Sigmoid colon (tissue), 7 donors: ENCODE data around the gene RAP1GDS1. TPM values are rescaled to one million over a fixed set of nuclear protein-coding genes. Genes with fewer than 3 reads are reported as not detected.
A peak's percentile ranks its signal among the peaks of the same experiment; 100 is the strongest.

Source experiments
- DNase-seq: peaks from one replicate; pipeline ENCODE4 v3.0.0-alpha.2; 2019
- H3K27ac ChIP-seq, 4 donors: fragments of 200-600 bp; sonication (generic); one replicate each; pipeline ENCODE4 v1.5.1; 2016 to 2019; ENCODE audit warnings: mild to moderate bottlenecking in 1 of 4
- H3K27me3 ChIP-seq, 3 donors: fragments of 200-600 bp; sonication (generic); one replicate each; pipeline ENCODE4 v1.5.1; 2019; ENCODE audit warnings: mild to moderate bottlenecking in 1 of 3
- H3K36me3 ChIP-seq, 4 donors: fragments of 200-600 bp; sonication (generic); one replicate each; pipeline ENCODE4 v1.5.1; 2016 to 2019
- H3K4me1 ChIP-seq, 4 donors: fragments of 200-600 bp; sonication (generic); one replicate each; pipeline ENCODE4 v1.5.1; 2017 to 2019
- H3K4me3 ChIP-seq, 4 donors: fragments of 200-600 bp; sonication (generic); one replicate each; pipeline ENCODE4 v1.5.1; 2017 to 2019; ENCODE audit warnings: mild to moderate bottlenecking in 2 of 4, moderate library complexity in 1 of 4
- H3K9me3 ChIP-seq, 4 donors: fragments of 200-600 bp in 3 of 4; sonication (generic) in 3 of 4; one replicate each; pipeline versions ENCODE4 v1.5.1 to v1.6.1; 2013 to 2019
- EP300 ChIP-seq, 4 donors: sonication (generic); formaldehyde crosslinking; IDR thresholded peaks; one replicate each; pipeline ENCODE4 v1.6.1; 2017; ENCODE audit warnings: antibody characterized with exemption in 4 of 4
- POLR2A ChIP-seq, 2 donors: fragments of 450-650 bp; IDR thresholded peaks; one replicate each; pipeline ENCODE4 v1.6.1; 2016; ENCODE audit warnings: antibody characterized with exemption in 2 of 2, mild to moderate bottlenecking in 2 of 2, moderate library complexity in 2 of 2
- POLR2AphosphoS5 ChIP-seq, 4 donors: sonication (generic); formaldehyde crosslinking; IDR thresholded peaks; one replicate each; pipeline ENCODE4 v1.6.1; 2017; ENCODE audit warnings: antibody characterized with exemption in 4 of 4
- WGBS, 2 donors: extraction: QIAGEN DNeasy Blood & Tissue Kit; methylation state at CpG; one replicate each; pipeline ENCODE4 v1.1.7; 2013; 5-methylcytosine and 5-hydroxymethylcytosine counted together
- intact Hi-C: fragments of 100-400 bp; cut with DNase I; formaldehyde crosslinking; loops from one replicate; pipeline ENCODE4 v1.15.1; 2023
- polyA plus RNA-seq, 3 donors: library from polyadenylated mRNA; stranded (reverse); fragments of 200-250 nt; gene quantifications; one replicate each; pipeline ENCODE4 v1.2.3, GENCODE V29; 2013
- total RNA-seq, 4 donors: library from RNA; depleted of rRNA; stranded (reverse); fragments of >200 nt; gene quantifications; one replicate each; pipeline ENCODE4 v1.1.0, GENCODE V29; 2016
- TF ChIP-seq, protein P1 (sequence below), 4 experiments: fragments of 450-650 bp in 3 of 4; fragments of 200-600 bp in 1 of 4; IDR thresholded peaks; one replicate each; pipeline ENCODE4 v1.5.1; 2016 to 2019; ENCODE audit warnings: antibody characterized with exemption in 4 of 4, mild to moderate bottlenecking in 3 of 4, moderate library complexity in 2 of 4
- donor health status: healthy with polysubstance abuse.
- donor health status: Bipolar disorder and iron deficiency.
- donor health status: healthy.

Gene RAP1GDS1
- total and polyA plus RNA-seq, 7 donors, result 10.2 to 34.9 (median 31.8) TPM

DNA sequence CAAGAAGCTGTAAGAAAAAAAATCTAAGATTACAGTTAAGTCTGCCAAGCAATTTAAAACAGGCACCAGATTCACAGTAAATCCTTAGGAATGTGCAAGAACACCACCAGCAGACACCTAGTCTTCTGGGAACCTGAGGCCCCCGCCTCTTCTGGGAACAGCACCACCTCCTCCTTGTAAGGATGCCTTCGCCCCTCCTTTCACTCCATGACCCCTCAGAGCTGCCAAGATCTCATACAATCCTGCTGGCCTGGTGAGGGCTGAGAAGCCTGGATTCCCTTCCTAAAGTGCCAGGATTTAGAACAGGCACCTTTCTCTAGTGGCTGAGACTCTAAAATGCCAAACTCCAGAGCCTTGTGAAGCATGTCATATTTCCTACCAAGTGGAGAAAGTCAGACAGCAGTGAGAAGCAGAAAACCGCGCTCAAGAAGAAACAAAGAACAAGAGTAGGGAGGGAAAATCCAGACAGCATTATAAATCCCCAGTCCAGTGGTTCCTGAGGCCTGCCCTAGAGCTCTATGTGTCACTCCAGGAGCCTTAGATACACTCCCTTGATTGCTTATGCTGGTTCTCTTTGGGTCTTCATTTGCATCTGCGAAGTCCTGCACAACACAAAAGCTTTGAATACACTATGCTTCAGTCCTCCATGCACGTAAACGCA, 230.8 kb downstream of the RAP1GDS1 start:
- TF ChIP-seq POLR2AphosphoS5 (IDR thresholded peaks at IDR 0.05), result no peak
- TF ChIP-seq POLR2A (IDR thresholded peaks at IDR 0.05), result no peak
- TF ChIP-seq EP300 (IDR thresholded peaks at IDR 0.05), result no peak
- TF ChIP-seq, protein P1, sequence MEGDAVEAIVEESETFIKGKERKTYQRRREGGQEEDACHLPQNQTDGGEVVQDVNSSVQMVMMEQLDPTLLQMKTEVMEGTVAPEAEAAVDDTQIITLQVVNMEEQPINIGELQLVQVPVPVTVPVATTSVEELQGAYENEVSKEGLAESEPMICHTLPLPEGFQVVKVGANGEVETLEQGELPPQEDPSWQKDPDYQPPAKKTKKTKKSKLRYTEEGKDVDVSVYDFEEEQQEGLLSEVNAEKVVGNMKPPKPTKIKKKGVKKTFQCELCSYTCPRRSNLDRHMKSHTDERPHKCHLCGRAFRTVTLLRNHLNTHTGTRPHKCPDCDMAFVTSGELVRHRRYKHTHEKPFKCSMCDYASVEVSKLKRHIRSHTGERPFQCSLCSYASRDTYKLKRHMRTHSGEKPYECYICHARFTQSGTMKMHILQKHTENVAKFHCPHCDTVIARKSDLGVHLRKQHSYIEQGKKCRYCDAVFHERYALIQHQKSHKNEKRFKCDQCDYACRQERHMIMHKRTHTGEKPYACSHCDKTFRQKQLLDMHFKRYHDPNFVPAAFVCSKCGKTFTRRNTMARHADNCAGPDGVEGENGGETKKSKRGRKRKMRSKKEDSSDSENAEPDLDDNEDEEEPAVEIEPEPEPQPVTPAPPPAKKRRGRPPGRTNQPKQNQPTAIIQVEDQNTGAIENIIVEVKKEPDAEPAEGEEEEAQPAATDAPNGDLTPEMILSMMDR (IDR thresholded peaks at IDR 0.05), result no peak
- no peaks in the 10 kb centered on the region for H3K9me3 ChIP-seq
- intact Hi-C loops, result loop anchor here (10.0 kb wide), 1 partner anchor 163 kb away; the partner anchor contains the start of gene TSPAN5
- H3K4me3 ChIP-seq, result no peak overlapping the region
- H3K36me3 ChIP-seq, result no peaks in the 10 kb centered on the region
- WGBS, 2 donors, result 93 to 97% methylated on average over 7 of the region's 7 CpGs
- no peak for DNase-seq
- peak overlapping the region; percentile 4 to 68 (median 66) for H3K27ac ChIP-seq
- H3K27me3 ChIP-seq, result no peaks in the 10 kb centered on the region
- H3K4me1 ChIP-seq, result peaks cover 0 to 57% (median 34%) of the 10 kb centered on the region in 4 donors

DNA sequence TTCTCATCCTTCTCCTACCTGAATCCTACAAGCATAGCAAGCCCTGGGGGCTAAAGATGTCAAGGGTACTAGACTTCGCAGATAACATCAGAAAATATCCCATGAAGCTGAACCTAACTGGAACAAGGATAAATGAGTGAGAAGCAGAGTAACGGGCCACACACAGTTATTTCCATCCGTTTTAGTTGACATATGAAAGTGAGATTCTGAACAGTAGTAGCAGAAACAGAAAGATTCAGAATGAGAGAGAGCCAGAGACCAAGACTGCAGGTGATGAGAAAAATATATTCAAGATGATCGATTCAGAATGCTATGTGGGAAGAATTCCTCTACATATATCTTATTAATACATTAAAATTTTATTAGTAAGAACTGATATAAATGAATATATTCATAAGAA, 232.1 kb downstream of the RAP1GDS1 start:
- TF ChIP-seq, protein P1 (IDR thresholded peaks at IDR 0.05), result no peak
- TF ChIP-seq EP300 (IDR thresholded peaks at IDR 0.05) (no peak), POLR2A (IDR thresholded peaks at IDR 0.05) (no peak), POLR2AphosphoS5 (IDR thresholded peaks at IDR 0.05) (no peak)
- peaks cover 0 to 57% (median 34%) of the 10 kb centered on the region in 4 donors for H3K4me1 ChIP-seq
- intact Hi-C loops, result loop anchor here (10.0 kb wide), 1 partner anchor 162 kb away; the partner anchor contains the start of gene TSPAN5
- no peak for DNase-seq
- no peak overlapping the region for H3K27ac ChIP-seq
- WGBS, 2 donors, result 75 to 77% methylated on average over 4 of the region's 4 CpGs
- H3K27me3 ChIP-seq, result no peaks in the 10 kb centered on the region
- no peaks in the 10 kb centered on the region for H3K36me3 ChIP-seq
- H3K9me3 ChIP-seq, result no peaks in the 10 kb centered on the region
- H3K4me3 ChIP-seq, result no peak overlapping the region

Other genes starting within 250 kb of the RAP1GDS1 start
- gene STPG2, start 117.9 kb upstream of the RAP1GDS1 start, total RNA-seq, result under 1 TPM in 2 of 4 donors, not detected in 2; 0.33 to 0.71 TPM
- gene STPG2, start 117.9 kb upstream of the RAP1GDS1 start, polyA plus RNA-seq, result under 1 TPM in 1 of 3 donors, not detected in 2; 0.06 TPM